Measurements from ENCODE around the gene KCND3.

The KCND3 gene

DNA sequence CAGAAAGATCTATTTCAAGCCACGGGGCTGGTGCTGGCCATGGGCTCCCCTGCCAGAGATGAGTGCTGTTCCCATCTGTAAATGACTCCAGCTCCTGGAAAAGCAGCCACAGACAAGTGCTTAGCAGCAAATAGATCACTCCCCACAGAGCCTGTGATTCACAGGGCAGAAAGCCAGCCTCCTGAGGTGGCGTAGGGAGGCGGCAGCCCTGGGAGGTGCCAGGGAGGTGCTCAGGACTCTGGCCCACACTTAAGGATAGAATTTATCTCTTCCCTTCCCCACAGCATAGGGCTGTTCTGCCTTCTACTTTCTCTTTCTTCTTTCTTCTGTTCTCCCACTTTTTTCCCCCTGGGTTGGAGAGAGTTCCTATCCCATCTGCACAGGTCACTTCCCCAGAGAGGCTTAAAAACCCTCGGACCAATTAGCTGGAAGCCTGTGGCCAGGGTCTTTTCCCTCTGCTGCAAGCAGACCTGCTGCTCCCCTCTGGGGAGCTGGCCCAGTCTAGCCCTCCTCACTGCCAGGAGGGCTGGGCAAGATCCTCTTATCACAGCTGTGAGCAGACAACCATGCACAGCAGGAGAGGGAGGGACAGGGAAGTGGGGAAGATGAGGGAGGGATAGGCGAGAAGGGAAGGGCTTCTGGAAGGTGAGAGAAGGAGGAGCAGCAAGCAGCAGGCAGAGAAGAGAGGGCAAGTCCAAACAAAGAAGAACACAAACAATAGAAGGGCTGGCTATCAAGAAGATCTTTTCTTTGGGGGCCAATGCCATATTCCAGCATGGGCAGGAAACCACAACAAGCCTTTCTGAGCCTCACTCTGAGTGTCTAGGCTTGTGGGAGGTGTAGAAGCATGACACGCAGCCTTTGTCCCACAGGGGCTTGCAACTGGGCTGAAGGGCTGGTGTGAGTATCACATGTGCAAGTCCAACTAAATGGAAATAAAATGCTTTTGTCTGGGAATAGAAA lies 41.0 kb downstream of the KCND3 start:
- H3K27ac ChIP-seq, result peak overlapping the region; percentile 87

DNA sequence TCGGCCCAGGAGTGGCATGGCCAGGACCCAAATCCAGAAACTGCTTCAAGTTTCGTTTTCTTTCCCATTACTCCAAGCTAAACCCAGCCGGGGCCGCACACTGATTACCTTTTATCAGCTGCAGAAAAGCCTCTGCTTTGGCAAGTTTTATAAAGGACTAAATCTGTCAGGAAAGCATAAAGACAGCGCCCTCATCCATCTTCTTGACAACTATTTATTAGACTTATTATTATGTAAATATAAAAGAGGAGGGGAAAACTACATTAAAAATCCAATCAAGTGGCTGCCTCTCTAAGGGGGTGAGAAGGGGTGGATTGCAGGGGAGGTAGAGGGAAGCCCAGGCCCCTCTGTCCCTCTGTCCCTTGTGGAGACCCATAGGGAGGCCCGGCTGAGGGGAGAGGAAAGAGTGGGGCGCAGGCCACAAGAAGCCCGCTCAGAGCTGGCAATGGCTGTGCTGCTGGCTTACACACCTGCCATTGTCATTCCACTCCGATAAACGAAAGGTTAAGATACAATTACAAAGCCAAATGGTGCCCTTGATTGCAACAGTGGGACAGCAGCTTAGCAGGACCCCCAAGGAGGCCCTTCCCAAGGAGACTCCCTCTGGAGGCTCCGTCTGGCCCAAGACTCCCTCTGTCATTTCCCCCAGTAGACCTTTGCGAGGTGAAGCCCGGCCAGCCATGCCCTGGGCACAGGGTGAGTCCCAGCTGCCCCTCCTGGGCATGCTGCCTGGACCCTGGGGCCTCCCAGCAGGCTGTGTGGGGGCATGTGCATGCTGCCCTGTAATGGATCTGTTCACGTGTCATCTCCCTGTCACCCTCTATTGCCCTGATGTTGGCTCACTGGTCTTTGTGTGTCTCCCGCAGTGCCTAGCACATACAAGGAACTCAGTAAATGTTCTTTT lies 45.4 kb downstream of the KCND3 start:
- H3K27ac ChIP-seq, result no peak overlapping the region

More for the DNA sequence above, 41.0 kb downstream of the KCND3 start:
- TF ChIP-seq CTCF (conservative IDR thresholded peaks at IDR 0.05) (no peak), ZFX (IDR thresholded peaks at IDR 0.05) (no peak)

DNA sequence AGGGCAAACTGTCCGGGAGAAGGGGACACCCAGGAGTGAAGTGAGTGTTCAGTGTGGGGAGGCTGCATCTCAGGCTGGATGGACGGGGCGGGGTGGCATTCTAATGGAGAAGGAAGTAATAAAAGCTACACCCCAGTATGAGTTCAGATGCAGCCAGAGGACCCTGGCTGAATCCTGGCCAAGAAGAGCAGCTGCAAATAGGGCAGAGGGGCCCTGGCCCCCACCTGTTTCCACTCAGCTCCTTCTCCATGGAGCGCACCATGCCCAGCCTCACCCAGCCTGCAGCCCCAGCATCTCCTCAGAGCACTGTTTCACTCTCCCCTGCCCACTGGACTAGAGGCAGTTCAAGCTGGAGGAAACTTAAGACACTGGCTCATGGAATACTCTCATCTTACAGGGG lies 46.4 kb downstream of the KCND3 start:
- no peak for TF ChIP-seq ZFX (IDR thresholded peaks at IDR 0.05)
- TF ChIP-seq CTCF (conservative IDR thresholded peaks at IDR 0.05), result no peak

More for the DNA sequence above, 45.4 kb downstream of the KCND3 start:
- TF ChIP-seq ZFX (IDR thresholded peaks at IDR 0.05) (no peak), CTCF (conservative IDR thresholded peaks at IDR 0.05) (no peak)

GRCh38 chr1:111938536-111938935 lies 50.9 kb downstream of the KCND3 start:
- no peak overlapping the region for H3K27ac ChIP-seq
- TF ChIP-seq CTCF (conservative IDR thresholded peaks at IDR 0.05), result no peak
- TF ChIP-seq ZFX (IDR thresholded peaks at IDR 0.05), result no peak

More for the DNA sequence above, 46.4 kb downstream of the KCND3 start:
- H3K27ac ChIP-seq, result no peak overlapping the region

- TF ChIP-seq ZFX (IDR thresholded peaks at IDR 0.05), result no peak
- no peak for TF ChIP-seq CTCF (conservative IDR thresholded peaks at IDR 0.05)
Measured at GRCh38 chr1:111938123-111938522, 51.3 kb downstream of the KCND3 start.

GRCh38 chr1:111937147-111937725 lies 52.2 kb downstream of the KCND3 start:
- no peak overlapping the region for H3K27ac ChIP-seq
- TF ChIP-seq CTCF (conservative IDR thresholded peaks at IDR 0.05) (no peak), ZFX (IDR thresholded peaks at IDR 0.05) (no peak)

More at GRCh38 chr1:111938123-111938522, 51.3 kb downstream of the KCND3 start:
- H3K27ac ChIP-seq, result no peak overlapping the region
